ENCODE data around the gene RPL22. TPM values are rescaled to one million over a fixed set of nuclear protein-coding genes. Genes with fewer than 3 reads are reported as not detected.

Gene RPL22
- total RNA-seq, 4 donors from 2014 or later: 149 to 243 (median 178) TPM

DNA sequence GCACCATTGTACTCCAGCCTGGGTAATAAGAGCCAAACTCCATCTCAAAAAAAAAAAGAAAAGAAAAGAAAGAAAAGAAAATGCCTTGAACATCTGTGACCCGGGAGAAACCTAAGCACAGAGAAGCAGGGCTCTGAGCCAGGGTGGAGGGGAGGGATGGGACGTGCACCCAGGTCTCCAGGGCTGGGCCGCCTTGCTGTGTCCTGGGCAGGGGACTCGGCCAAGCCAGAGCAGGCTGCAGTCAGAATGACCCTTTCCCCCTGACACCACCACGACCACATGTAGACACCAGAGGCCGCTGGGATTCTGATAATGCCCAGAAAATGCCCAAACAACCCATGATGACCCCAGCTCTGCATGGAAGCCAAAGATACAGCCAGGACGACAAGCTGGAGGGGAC lies 37.1 kb downstream of the RPL22 start:
- no peak for TF ChIP-seq CTCF (IDR thresholded peaks at IDR 0.05; ENCODE audit: low read depth)

GRCh38 chr1:6158181-6158580 lies 41.2 kb downstream of the RPL22 start:
- no peak for TF ChIP-seq CTCF (IDR thresholded peaks at IDR 0.05; ENCODE audit: low read depth)

DNA sequence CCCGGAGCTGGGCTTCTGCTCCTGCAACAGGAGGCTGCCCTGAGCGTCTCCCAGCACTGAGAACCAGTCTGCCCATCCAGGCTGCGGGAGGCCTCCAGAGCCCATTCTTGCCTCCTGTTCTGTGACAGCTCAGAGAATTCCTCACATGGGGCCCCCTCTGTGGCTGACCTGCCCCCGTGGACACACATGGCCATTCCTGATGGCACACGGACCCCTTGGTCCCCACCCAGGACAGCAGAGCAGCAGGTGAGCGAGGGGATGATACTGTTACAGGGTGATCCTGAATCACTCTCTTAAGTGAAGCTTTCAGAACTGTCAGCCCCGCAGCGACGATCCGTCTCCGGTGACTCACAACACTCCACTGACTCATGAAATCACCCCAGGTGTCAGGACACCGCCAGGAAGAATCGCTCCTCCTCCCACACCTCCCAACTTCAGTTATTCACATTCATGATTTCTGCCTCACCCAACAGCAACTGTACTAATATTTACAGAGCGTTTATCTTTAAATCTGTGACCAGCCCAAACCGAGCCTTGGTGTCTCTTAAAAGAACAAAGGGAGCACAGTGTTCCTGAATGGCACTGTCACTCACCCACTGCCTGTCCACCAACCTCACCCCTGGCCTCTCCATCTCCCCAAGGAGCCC lies 41.7 kb downstream of the RPL22 start:
- TF ChIP-seq CTCF (IDR thresholded peaks at IDR 0.05; ENCODE audit: low read depth): no peak

DNA sequence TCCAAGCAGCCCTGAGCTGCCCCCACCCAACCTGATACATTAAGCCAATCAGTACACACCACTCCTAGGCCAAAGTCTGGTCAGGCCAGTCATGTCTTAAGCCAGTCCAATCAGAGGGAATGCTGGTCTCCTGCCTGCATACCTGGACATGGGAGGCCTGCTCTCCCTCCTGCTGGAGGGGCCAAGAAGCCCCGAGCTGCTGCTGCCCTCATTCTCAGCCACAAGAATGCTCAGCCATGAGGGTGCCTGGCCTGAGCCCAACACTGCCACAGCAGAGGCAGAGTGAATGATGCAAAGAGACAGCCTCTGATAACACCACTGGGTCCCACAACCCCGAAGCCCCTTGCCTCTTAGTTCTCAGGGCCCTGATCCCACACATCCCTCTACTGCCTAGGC lies 42.3 kb downstream of the RPL22 start:
- no peak for TF ChIP-seq CTCF (IDR thresholded peaks at IDR 0.05; ENCODE audit: low read depth)

- TF ChIP-seq CTCF (IDR thresholded peaks at IDR 0.05; ENCODE audit: low read depth): no peak
Observed at GRCh38 chr1:6154525-6155319, 44.7 kb downstream of the RPL22 start.

GRCh38 chr1:6152882-6153281 lies 46.5 kb downstream of the RPL22 start:
- no peak for TF ChIP-seq CTCF (IDR thresholded peaks at IDR 0.05; ENCODE audit: low read depth)

DNA sequence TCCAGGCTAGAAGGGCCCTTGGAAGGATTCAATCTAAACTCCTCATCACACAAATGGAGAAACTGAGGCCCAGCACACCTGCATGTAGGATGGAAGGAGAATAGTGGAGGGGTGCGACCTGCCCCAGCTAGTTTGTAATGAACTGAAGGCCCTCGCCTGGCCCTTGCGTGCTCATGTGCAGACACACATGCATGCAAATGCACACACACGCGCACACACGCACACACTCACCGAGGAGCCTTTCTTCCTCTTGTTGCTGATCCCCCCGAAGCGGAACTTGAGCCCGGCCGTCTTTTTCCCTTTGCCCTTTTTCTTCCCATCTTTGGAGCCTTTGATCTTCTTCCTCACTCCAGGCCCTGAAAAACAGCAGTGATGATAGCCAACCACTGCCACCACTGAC lies 47.2 kb downstream of the RPL22 start:
- no peak for TF ChIP-seq CTCF (IDR thresholded peaks at IDR 0.05; ENCODE audit: low read depth)

All from subcutaneous adipose tissue (tissue), 4 donors.